Measurements from ENCODE around the gene POLN.
"Not testable (repeated sequence)": the region's sequence is repeated elsewhere in the genome, so short reads cannot be mapped to it uniquely, and the experiment has no call there.

The POLN gene

GRCh38 chr4:2275044-2275397 lies 33.1 kb upstream of the POLN start:
- not testable (repeated sequence) for DNase-seq (ENCODE audit: low read depth)

DNA sequence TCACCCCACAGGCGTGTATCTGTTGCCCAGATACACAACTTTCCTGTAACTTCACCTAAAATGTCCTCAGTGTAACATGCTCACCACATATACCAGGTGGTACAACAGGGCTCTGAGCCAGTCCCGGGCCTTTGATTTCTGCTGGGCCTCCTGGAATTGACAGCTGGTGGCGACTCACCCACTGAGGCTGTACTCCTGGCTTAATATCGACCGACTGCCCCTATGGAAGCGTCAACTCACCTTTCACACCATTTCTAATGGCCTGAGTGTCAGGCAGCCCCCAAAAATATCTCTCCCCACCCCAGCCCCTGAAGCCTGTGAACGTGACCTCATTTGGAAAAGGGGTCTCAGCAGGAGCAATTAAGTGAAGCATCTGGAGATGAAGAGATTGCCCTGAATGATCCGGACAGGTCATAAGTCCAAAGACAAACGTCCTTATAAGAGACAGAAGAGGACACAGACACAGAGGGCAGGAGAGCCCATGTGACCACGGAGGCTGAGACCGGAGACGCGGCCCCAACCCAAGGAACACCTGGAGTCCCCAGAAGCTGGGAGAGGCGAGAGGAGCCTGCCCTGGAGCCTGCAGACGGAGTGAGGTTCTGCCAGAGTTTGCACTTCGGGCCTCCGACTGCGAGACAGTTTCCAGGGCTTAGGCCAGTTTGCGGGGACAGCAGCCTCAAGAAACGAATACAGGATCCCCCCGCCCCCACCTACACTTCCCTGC lies 32.6 kb upstream of the POLN start:
- no peak for DNase-seq (ENCODE audit: low read depth)

DNA sequence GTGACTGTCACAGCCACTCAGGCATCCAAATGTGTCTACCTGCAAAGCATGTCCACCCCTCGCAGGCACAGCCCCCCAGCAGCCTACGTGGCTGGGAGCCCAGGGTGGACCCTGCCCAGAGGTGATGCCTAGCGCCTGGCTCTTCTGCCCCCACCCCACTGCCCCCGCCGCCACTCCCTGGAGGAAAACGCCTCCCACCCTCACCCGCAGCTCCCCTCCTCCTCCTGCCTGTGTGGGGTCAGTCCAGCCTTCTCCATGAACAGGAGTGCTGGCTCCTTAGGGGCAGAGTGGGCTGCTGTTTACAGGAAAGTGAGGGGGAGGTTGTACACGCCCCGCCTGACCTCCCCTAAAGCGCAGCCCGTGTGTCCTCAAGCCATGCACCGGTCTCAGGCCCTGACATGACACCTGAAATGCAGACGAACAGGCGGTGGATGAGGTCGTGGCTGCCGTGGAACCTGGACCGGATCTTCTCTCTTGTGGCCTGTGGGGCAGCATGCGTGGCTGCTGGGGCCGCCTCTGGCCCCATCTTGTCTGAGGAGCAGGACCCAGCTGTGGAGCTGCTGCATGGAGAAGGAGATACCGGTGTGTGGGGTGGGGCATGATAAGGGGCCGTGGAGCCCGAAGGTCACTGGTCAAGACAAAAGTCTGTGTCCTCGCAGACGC lies 31.9 kb upstream of the POLN start:
- DNase-seq (ENCODE audit: low read depth): no peak

DNA sequence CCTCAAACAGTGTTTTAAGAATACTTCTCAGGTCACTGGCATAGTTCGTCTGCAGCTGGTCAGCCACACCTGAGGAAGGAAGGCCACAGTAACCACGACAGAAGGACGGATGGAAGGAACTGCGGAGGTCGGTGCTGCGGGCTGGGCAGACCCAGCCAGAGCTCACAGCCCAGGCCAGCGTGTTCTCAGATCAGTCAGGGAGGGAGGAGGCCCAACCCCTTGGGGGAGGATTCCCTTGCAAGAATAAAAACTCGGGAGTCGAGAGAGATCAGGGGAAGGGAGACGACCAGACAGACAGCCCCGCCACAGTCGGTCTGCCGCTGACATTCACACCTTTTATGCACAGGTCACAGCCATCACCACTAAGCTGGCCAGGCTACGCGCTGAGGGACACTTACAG lies 31.3 kb upstream of the POLN start:
- DNase-seq (ENCODE audit: low read depth): no peak

- DNase-seq (ENCODE audit: low read depth): no peak
Observed at GRCh38 chr4:2272828-2273120, 30.9 kb upstream of the POLN start.

- DNase-seq (ENCODE audit: low read depth): no peak
Observed at GRCh38 chr4:2272026-2272827, 30.3 kb upstream of the POLN start.

GRCh38 chr4:2271279-2272025 lies 29.5 kb upstream of the POLN start:
- no peak for DNase-seq (ENCODE audit: low read depth)

DNA sequence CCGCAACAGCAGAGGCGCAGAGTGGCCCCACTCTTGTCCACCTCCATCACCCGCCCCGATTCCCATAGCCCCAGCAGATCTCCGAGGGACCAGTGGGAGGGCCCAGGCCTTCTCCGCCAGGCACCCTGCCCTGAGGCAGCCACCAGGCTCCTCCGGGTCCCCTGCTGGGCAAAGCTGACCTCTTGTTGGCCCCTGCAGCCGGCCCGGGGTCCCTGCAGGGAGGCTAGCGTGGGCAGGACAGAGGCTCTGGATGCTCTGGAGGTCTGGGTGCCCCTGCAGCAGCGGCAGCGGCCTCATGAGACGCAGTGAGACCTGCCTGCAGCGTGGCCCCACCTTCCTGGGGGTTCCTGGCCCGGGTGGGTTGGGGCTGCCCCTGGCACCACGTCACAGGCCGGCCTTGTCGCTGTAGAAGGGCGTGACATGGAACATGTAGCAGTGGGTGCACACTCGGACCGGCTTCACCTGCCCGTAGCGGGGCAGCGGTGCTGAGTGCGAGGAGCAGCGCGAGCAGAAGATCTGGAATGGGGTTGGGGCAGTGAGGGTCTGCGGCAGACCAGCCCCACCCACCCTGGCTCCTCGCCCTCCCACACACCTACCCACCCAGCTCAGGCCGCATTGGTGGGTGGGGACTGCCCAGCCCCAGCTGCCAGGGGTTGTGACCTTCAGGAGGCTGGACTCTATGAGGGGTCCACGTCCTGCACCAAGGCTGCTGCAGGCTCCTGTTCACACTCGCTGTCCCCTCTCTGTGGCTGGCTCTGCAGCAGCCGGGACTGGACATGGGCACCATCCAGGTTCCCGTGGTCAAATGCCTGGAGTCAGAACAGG lies 28.6 kb upstream of the POLN start:
- DNase-seq (ENCODE audit: low read depth): no peak

- DNase-seq (ENCODE audit: low read depth): no peak
Observed at GRCh38 chr4:2269618-2270163, 27.8 kb upstream of the POLN start.

DNA sequence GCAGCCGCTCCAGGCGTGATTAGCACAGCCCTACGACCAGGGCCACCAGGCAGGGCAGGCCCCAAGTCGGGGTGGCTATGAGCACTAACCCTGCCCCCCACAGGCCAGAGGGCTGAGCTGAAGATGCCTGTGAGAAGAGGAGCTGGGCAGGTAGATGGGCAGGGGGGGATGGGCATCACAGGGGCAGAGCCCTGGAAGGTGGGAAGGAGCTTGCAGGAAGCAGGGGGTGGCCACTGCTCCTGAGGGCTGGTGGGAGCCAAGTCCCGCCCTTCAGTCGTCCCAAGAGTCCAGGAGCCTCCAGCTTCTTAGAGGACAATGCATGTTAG lies 27.2 kb upstream of the POLN start:
- DNase-seq (ENCODE audit: low read depth): no peak

- DNase-seq (ENCODE audit: low read depth): no peak
Observed at GRCh38 chr4:2268357-2269205, 26.7 kb upstream of the POLN start.

DNA sequence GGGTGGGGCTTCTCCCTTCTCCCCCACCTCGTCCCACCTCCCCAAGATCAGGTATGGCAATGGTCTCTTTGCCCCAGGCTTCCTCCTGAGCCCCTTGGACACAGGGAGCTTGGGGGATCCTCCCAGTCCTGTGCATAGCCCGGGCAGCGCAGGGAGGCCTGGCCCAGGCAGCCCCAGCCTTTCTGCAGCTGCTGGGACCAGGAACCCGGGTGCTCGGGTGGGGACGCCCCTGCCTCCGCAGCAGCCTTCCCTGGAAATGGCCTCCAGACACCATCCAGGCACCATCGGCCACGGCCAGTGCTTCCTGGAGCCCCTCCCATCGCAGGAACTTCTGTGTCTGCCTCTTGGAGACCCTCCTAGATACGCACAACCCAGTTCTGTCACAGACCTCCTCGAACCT lies 25.9 kb upstream of the POLN start:
- no peak for DNase-seq (ENCODE audit: low read depth)

GRCh38 chr4:2267320-2267811 lies 25.4 kb upstream of the POLN start:
- DNase-seq (ENCODE audit: low read depth): no peak

- DNase-seq (ENCODE audit: low read depth): no peak
Observed at GRCh38 chr4:2266821-2267220, 24.9 kb upstream of the POLN start.

- DNase-seq (ENCODE audit: low read depth): no peak
Observed at GRCh38 chr4:2266181-2266580, 24.3 kb upstream of the POLN start.

- no peak for DNase-seq (ENCODE audit: low read depth)
Observed at GRCh38 chr4:2265113-2266110, 23.5 kb upstream of the POLN start.

GRCh38 chr4:2264481-2265041 lies 22.6 kb upstream of the POLN start:
- DNase-seq (ENCODE audit: low read depth): no peak

GRCh38 chr4:2263926-2264321 lies 22.0 kb upstream of the POLN start:
- no peak for DNase-seq (ENCODE audit: low read depth)

DNA sequence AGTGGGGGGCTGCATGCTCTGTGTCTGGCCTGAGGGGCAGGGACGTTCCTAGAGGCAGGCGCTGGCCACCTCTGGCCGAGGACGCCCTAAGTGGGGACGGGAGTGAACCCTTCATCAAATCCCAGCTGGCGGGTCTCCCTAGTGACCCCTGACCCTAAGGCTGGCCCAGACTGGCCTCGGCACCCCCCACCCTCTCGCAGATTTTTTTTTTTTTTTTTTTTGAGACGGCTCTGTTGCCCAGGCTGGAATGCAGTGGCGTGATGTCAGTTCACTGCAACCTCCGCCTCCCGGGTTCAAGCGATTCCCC lies 21.0 kb upstream of the POLN start:
- no peak for DNase-seq (ENCODE audit: low read depth)

Data from CMK (cell line).